Upper lobe of left lung (tissue), 4 donors: ENCODE data around the gene FAM187B.

Source experiments
- EP300 ChIP-seq, 4 donors: sonication (generic); formaldehyde crosslinking; IDR thresholded peaks; one replicate each; pipeline ENCODE4 v1.5.1; 2017; ENCODE audit warnings: antibody characterized with exemption in 4 of 4, control low read depth in 2 of 4
- POLR2A ChIP-seq, 4 donors: fragments of 450-650 bp; IDR thresholded peaks; one replicate each; pipeline ENCODE4 v1.5.1; 2016 to 2017; ENCODE audit warnings: antibody characterized with exemption in 4 of 4, mild to moderate bottlenecking in 2 of 4
- POLR2AphosphoS5 ChIP-seq, 2 donors: sonication (generic); formaldehyde crosslinking; IDR thresholded peaks; one replicate each; pipeline ENCODE4 v1.5.1; 2017; ENCODE audit warnings: antibody characterized with exemption in 2 of 2
- TF ChIP-seq, protein P1 (sequence below), 6 experiments: fragments of 450-650 bp in 4 of 6; fragments of 200-600 bp in 2 of 6; sonication (generic) in 2 of 6; IDR thresholded peaks; one replicate each; pipeline ENCODE4 v1.5.1; 2016 to 2019; ENCODE audit warnings: antibody characterized with exemption in 6 of 6

DNA sequence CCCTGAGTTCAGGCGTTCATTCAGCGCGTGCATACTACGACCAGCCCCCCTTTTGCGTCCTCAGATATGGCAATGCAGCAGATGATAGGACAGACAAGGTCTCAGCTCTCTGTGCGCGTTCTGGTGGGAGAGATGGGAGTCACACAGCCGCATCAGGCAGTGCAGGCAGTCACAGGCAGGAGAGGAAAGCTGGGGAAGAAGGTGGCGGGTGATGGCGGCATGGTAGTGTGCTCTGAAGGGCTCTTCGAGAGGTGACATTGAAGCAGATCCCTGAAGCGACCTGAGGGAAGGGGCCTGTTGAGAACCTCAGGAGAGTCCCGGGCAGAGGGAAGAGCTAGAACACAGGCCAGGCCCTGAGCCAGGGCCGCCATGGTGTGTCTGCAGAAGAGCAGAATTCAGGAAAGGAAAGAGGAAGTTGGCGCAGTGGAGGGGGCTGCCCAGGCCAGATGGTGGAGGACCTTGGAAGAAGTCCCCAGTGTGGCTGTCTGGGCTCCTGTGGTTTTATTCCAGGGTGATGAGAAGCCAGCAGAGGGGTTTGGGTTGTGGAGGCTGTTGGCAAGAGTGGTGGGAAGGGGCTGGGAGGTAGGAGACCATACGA lies 43.7 kb upstream of the FAM187B start:
- TF ChIP-seq, protein P1, sequence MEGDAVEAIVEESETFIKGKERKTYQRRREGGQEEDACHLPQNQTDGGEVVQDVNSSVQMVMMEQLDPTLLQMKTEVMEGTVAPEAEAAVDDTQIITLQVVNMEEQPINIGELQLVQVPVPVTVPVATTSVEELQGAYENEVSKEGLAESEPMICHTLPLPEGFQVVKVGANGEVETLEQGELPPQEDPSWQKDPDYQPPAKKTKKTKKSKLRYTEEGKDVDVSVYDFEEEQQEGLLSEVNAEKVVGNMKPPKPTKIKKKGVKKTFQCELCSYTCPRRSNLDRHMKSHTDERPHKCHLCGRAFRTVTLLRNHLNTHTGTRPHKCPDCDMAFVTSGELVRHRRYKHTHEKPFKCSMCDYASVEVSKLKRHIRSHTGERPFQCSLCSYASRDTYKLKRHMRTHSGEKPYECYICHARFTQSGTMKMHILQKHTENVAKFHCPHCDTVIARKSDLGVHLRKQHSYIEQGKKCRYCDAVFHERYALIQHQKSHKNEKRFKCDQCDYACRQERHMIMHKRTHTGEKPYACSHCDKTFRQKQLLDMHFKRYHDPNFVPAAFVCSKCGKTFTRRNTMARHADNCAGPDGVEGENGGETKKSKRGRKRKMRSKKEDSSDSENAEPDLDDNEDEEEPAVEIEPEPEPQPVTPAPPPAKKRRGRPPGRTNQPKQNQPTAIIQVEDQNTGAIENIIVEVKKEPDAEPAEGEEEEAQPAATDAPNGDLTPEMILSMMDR (IDR thresholded peaks at IDR 0.05), result no peak
- no peak for TF ChIP-seq POLR2AphosphoS5 (IDR thresholded peaks at IDR 0.05)
- TF ChIP-seq POLR2A (IDR thresholded peaks at IDR 0.05), result no peak
- no peak for TF ChIP-seq EP300 (IDR thresholded peaks at IDR 0.05)
